ENCODE measurements around the gene TMEM19.
"Not testable (repeated sequence)": the region's sequence is repeated elsewhere in the genome, so short reads cannot be mapped to it uniquely, and the experiment has no call there.

TMEM19 gene

GRCh38 chr12:71671311-71671710, 14.6 kb upstream of the TMEM19 start:
- DNase-seq: no peak

DNA sequence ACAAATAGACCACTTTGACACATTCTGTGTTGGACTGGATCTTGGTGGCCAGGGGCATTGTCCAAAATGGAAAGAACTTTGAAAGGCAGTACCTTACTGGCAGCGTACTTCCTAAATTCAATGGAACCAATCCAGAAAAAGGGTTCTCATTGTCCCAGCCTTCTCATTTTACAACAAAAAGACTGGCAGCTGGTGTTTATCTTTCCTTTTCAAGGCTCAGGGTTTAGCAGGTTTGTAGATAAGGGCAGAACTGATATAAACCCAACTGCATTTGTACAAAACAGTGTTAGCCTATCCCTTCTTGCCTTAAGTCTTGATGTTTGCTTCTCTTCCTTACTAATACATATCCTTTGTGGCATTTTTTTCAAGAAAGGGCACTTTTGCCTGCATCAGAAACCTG, 14.1 kb upstream of the TMEM19 start:
- DNase-seq: no peak

DNA sequence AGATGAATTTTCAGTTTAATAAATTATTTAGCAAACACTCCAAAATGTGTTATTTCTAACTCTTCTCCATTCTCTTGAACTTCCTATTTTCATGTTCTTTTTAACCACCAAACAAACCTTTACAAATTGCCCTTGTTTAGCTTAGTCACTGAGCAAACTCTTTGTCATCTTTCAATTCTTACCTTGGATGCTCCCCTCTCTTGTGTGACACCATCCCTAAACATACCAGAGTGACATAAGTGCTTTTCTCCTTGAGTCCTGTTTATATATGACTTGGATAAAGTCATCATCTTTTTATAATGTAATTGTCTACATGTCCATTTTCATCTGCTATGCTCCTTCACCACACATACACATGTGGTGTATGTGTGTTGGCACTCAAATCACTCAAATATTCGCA, 3.4 kb upstream of the TMEM19 start:
- DNase-seq: no peak

- no peak for DNase-seq
Observed at GRCh38 chr12:71683633-71684032, 2.2 kb upstream of the TMEM19 start.

DNA sequence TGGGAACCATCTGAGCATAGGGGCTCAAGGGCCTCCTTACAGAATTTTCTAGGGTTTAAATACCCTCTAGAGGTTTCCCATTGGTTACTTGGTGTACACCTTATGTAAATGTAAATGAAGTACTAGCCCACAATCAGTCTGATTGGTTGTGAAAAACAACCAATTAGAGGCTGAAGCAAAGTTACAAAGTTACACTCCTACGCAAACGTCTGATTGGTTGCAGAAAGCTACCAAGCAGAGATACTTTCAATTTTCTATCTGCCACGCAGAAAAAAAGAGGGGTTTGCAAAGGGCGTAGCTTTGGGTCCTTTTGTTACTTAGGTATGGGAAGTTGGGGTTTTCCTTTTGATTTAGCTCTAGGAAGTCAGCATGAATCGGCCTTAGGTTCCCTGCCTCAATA, 1.8 kb upstream of the TMEM19 start:
- DNase-seq: no peak

DNA sequence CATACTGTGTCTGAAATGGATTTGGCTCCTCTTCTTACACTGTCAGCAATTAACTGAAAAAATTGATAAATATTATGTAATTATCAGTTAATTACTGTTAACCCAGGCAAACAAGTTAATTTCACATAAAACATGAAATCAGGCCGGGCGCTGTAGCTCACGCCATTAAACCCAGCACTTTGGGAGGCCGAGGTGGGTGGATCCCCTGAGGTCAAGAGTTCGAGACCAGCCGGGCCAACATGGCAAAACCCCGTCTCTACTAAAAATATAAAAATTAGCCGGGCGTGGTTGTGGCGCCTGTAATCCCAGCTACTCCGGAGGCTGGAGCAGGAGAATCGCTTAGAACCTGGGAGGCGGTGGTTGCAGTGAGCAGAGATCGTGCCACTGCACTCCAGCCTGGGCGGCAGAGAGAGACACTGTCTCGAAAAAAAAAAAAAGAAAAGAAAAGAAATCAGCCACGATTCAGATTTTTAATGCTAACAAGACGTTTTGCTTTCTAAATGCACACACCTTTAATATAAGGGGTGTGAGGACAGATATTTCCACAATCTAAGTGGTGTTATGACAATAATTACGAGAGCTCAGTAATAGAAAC, 473 bp upstream of the TMEM19 start:
- DNase-seq: no peak

DNA sequence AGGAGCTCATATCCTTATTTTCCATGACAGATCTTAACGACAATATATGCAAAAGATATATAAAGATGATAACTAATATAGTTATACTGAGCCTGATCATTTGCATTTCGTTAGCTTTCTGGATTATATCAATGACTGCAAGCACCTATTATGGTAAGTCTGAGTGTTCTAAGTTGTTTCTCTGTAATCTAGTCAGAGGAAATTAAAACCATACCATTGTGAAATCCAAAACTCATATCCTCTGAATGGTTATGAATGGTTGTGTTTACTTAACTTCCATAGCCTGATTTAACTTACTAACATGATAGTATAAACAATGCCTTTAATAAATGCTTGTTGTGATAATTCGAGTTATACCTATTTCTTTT, 760 bp downstream of the TMEM19 start:
- no peak for DNase-seq

DNA sequence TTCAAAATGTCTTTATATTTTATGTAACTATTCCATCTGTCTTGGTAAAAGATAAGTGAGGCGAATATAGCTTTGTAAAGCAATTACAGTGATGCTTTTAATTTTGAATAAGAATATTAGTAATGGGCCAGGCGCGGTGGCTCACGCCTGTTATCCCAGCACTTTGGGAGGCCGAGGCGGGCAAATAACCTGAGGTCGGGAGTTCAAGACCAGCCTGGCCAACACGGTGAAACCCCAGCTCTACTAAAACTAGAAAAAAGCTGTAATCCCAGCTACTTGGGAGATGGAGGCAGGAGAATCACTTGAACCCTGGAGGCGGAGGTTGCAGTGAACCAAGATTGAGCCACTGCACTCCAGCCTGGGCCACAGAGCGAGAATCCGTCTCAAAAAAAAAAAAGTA, 1.3 kb downstream of the TMEM19 start:
- not testable (repeated sequence) for DNase-seq

DNA sequence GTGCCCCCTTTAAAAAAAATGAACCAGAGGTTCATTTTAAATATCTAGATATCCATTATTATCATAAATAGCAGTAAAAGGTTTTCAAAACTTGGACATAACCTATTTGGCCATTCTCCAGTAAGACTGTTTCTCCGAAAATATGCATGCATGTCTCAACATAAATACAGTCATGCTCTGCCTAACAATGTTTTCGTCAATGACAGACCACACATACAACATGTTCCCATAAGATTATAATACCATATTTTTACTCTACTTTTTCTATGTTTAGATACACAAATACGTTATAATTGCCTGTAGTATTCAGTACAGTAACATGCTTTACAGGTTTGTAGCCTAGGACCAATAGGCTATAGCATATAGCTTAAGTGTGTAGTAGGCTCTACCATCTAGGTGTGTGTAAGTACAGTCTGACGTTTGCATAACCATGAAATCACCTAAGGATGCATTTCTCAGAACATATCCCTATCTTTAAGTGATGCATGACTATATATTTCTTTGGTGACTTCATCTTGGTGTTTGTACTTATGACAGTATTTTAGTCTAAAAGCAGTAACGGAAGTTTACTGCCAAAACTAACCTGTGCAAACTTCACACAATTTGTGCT, 3.2 kb downstream of the TMEM19 start:
- DNase-seq: no peak

DNA sequence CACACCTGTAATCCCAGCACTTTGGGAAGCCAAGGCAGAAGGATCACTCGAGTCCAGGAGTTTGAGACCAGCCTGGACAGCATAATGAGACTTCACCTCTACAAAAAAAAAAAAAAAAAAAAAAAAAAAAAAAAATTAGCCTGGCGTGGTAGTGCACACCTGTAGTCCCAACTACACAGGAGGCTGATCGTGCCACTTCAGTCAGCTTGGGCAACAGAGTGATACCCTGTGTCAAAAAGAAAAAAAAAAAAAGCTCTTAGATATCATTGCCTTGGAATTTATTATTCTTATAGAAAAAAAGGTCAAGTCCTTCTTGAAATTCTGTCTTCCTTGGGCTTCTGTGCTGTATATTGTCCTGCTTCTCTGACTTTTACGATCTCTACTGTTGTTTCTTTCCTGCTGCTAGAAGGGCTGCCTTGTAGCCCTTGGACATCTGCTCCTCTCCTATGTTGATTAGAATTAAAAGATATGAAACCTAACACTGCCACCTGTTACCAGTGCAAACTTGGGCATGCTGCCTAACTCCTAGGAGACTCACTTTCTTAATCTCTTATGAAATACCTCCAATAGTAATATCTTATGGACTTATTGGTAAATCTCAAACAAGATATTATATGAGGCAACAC, 5.7 kb downstream of the TMEM19 start:
- DNase-seq: no peak

DNA sequence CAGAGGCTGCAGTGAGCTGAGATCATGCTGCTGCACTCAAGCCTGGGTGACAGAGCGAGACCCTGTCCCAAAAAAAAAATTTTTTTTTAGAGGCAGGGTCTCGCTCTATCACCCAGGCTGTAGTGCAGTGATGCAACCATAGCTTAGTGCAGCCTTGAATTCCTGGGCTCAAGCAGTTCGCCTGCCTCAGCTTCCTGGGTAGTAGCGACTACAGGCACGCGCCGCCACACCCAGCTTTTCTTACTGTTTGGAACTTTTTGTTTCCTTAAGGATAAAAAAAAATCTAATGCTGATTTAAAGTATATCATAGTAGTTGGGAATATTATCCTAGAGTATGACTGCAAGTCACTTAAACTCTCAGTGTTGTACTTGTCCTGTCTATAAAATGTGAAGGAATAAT, 7.2 kb downstream of the TMEM19 start:
- no peak for DNase-seq

DNA sequence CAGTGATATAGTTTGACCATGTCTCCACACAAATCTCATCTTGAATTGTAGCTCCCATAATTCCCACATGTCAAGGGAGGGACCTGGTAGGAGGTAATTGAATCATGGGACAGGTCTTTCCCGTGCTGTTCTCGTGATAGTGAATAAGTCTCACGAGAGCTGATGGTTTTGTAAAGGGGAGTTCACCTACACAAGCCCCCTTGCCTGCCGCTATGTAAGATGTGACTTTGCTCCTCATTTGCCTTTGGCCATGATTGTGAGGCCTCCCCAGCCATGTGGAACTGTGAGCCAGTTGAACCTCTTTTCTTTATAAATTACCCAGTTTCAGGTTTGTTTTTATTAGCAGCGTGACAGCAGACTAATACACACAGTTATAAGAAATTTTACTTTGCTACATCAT, 7.8 kb downstream of the TMEM19 start:
- not testable (repeated sequence) for DNase-seq

GRCh38 chr12:71694099-71694820, 8.4 kb downstream of the TMEM19 start:
- DNase-seq: no peak

DNA sequence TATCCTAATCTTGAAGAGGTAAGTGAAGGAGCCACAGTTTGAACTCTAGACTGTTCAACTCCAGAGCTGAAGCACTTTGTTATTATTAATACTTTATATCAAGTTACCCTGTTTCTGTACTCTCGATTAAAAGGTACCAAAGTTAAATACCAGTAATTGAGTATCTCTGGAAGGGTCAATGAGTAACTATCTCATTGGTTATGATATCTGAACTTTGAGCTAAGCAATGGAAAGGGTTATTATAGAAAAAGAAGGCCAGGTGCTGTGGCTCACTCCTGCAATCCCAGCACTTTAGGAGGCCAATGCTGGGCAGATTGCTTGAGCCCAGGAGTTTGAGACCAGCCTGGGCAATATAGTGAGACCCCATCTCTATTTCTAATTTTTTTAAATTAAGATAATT, 9.9 kb downstream of the TMEM19 start:
- DNase-seq: no peak

GRCh38 chr12:71702181-71702580, 16.3 kb downstream of the TMEM19 start:
- not testable (repeated sequence) for DNase-seq

GRCh38 chr12:71702590-71702989, 16.7 kb downstream of the TMEM19 start:
- DNase-seq: no peak

- no peak for DNase-seq
Observed at GRCh38 chr12:71703206-71703605, 17.3 kb downstream of the TMEM19 start.

DNA sequence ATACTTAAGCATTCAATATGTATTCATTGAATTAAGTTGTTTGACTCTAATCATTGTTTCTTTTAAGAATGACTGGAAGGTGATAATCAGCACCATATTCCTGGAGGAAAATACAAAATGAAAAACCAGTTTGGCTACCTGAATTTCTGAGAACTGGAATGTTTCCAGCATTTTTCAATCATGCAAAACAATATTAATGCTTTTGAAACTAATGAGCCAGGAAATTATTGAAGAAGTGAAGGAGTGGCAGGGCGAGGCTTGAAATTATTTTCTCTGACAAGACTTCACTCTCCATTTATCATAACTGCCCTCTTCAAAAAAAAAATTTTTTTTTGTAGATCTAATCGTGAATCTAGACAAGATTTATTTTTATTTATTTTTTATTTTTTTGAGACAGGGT, 19.0 kb downstream of the TMEM19 start:
- DNase-seq: no peak

GRCh38 chr12:71708658-71709057, 22.8 kb downstream of the TMEM19 start:
- no peak for DNase-seq

GRCh38 chr12:71710276-71711125, 24.6 kb downstream of the TMEM19 start:
- peak; percentile 21 for DNase-seq

- no peak for DNase-seq
Observed at GRCh38 chr12:71718611-71719010, 32.7 kb downstream of the TMEM19 start.

DNA sequence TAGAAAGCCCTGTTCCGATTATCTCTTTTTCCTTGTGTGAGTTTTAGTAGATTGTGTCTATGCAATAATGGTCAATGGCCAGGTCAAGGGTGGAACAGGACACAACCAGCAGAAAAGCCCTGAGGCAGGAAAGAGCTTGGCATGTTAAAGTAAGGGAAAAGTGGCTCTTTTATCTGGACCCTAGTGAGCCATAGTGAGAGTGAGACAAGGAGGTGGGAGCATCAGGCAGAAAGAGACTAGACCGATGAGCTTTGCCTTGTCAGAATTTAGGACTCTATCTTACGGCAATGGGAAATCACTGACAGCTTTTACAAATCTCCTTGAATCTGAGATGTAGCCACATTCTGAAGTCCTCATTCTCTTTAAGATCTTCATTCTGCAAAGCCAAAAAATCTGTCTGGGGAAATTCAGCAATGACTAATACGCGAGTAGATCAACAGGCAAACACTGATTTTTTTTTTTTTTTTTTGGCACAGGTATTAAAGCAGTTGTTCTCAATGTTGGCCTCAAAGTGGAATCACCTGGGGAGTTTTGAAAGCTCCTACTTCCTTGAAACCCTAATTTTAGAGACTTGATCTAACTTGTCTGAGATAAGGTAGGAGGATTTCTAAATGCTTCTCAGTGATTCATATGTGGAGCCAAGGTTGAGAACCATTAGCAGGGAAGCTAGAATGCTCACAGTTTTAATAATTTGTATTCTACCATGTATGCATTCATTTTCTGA, 33.9 kb downstream of the TMEM19 start:
- no peak for DNase-seq

Measured in 8988T (cell line).